Tibial artery (tissue), 4 donors: Measurements from ENCODE around the gene LY6G6F.

Experiments used
- DNase-seq, 2 donors: peaks; one replicate each; pipeline ENCODE4 v3.0.0-alpha.2; 2019
- H3K27ac ChIP-seq, 2 donors: fragments of 200-600 bp; sonication (generic) in 1 of 2; 1 replicate in 1 of 2; 2 replicates in 1 of 2; pipeline ENCODE4 v1.5.1; 2018 to 2019; ENCODE audit warnings: mild to moderate bottlenecking in 1 of 2
- H3K27me3 ChIP-seq, 2 donors: fragments of 200-600 bp; sonication (generic) in 1 of 2; one replicate each; pipeline versions ENCODE4 v1.5.1 to v1.6.0; 2016 to 2019
- H3K36me3 ChIP-seq, 3 donors: fragments of 200-600 bp; sonication (generic) in 2 of 3; one replicate each; pipeline ENCODE4 v1.5.1; 2016 to 2019; ENCODE audit warnings: mild to moderate bottlenecking in 2 of 3
- H3K4me1 ChIP-seq, 4 donors: fragments of 200-600 bp; sonication (generic) in 2 of 4; 1 replicate in 3 of 4; 2 replicates in 1 of 4; pipeline ENCODE4 v1.5.1; 2016 to 2019
- H3K4me3 ChIP-seq, 2 donors: fragments of 200-600 bp; sonication (generic) in 1 of 2; 1 replicate in 1 of 2; 2 replicates in 1 of 2; pipeline ENCODE4 v1.5.1; 2018 to 2019; ENCODE audit warnings: mild to moderate bottlenecking in 2 of 2
- H3K9me3 ChIP-seq, 3 donors: fragments of 200-600 bp; sonication (generic) in 1 of 3; one replicate each; pipeline ENCODE4 v1.5.1; 2016 to 2019
- intact Hi-C: fragments of 100-400 bp; cut with DNase I; formaldehyde crosslinking; loops from one replicate; pipeline ENCODE4 v1.15.0; 2023; ENCODE audit warnings: low total_unique reads
- TF ChIP-seq, protein P1 (sequence below), 2 experiments: fragments of 200-600 bp in 1 of 2; fragments of 450-650 bp in 1 of 2; IDR thresholded peaks; one replicate each; pipeline ENCODE4 v1.5.1; 2017 to 2019; ENCODE audit warnings: antibody characterized with exemption in 2 of 2, mild to moderate bottlenecking in 1 of 2, moderate library complexity in 1 of 2

LY6G6F gene

DNA sequence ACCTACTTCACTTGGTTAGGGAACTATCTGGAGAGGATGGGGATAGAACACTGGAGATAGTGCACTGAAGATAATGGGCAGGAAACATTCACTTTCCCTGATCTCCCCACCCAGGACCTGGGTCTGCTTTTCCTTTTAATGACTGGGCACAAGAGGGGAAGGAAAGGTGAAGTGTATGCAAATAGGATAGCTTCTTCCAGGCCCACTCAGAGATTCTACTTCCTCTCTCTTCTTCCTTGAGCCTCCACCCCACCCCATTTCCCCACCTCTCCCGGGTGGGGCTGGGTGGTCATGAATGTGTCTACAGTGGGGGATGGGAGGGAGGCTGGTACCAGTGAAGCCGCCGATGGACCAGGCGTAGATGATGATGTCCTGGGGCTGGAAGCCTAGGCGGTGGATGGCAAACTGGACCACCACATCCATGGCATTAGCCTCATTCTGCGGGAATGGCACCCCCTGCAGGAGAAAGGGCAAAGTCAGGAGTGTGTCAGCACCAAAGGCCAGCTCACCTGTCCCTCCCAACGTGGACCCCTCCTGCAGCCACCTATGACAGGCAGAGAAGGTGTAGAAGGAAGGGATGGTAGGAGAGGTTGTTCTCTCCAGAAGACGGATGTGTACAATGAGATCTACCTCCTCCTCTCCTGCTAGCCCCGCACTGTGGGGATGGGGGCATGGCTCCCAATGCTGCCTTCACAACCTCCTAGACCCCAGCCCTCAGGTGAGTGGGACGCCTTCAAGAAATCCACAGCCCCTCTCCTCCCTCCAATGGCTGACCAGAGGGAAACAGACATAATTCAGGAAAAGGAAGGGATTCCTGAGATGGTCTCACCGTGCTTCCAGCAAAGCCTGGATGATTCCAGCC is 17.2 kb upstream of the LY6G6F start:
- Histone ChIP-seq H3K27ac (no peak overlapping the region), H3K36me3 (peaks cover 53 to 97% (median 79%) of the 10 kb centered on the region in 3 donors)

DNA sequence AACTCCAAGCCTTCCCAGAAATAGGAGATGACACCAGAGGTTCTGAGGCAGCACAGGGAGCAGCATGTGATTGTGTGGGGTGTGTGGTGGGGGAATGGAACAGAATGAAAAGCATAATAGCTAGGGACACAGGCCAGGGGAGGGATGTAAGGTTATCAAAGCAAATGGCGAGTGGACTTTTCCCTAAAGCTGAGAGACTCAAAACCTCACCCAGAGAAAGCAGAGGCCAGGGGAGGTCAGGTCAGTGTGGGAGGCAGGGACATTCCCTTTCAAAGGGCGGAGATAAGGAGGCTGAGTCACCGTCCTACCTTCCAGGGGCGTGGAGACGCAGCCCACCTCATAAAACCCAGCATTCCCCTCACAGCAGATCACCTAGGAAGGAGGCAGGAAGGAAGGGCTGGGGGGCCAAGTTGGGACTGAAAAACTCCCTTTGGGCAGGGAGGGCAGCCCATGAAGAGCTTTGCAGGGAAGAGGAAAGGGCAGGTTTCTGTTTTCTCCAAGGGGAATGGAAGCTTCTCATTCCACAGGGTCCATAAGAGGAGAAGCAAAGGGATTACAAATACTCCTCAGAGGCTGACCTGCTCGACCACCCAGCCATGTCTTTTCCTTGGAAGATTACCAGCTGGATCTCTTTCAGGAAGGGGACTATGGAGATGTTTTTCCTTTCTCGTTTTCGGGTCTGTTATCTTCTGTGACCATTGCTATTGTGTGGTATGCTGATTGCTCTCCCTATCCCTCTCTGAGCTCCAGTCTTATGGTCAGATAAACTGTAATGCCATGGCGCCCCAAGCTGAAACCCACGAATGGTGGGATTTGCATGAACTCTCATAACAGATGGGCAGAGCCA is 16.2 kb upstream of the LY6G6F start:
- H3K36me3 ChIP-seq = peaks cover 62 to 100% (median 89%) of the 10 kb centered on the region in 3 donors
- H3K4me1 ChIP-seq = no peaks in the 10 kb centered on the region
- no peaks in the 10 kb centered on the region for H3K27me3 ChIP-seq
- H3K27ac ChIP-seq = no peak overlapping the region
- H3K4me3 ChIP-seq = no peak overlapping the region
- DNase-seq = no peak
- H3K9me3 ChIP-seq = no peaks in the 10 kb centered on the region
- TF ChIP-seq, protein P1, sequence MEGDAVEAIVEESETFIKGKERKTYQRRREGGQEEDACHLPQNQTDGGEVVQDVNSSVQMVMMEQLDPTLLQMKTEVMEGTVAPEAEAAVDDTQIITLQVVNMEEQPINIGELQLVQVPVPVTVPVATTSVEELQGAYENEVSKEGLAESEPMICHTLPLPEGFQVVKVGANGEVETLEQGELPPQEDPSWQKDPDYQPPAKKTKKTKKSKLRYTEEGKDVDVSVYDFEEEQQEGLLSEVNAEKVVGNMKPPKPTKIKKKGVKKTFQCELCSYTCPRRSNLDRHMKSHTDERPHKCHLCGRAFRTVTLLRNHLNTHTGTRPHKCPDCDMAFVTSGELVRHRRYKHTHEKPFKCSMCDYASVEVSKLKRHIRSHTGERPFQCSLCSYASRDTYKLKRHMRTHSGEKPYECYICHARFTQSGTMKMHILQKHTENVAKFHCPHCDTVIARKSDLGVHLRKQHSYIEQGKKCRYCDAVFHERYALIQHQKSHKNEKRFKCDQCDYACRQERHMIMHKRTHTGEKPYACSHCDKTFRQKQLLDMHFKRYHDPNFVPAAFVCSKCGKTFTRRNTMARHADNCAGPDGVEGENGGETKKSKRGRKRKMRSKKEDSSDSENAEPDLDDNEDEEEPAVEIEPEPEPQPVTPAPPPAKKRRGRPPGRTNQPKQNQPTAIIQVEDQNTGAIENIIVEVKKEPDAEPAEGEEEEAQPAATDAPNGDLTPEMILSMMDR (IDR thresholded peaks at IDR 0.05) = no peak
- intact Hi-C loops = no loop called here

More for the DNA sequence above, 17.2 kb upstream of the LY6G6F start:
- H3K9me3 ChIP-seq = no peaks in the 10 kb centered on the region
- no peak overlapping the region for H3K4me3 ChIP-seq
- no peak for DNase-seq
- TF ChIP-seq, protein P1 (IDR thresholded peaks at IDR 0.05) = no peak
- no peaks in the 10 kb centered on the region for H3K27me3 ChIP-seq
- H3K4me1 ChIP-seq = no peaks in the 10 kb centered on the region
- intact Hi-C loops = no loop called here

DNA sequence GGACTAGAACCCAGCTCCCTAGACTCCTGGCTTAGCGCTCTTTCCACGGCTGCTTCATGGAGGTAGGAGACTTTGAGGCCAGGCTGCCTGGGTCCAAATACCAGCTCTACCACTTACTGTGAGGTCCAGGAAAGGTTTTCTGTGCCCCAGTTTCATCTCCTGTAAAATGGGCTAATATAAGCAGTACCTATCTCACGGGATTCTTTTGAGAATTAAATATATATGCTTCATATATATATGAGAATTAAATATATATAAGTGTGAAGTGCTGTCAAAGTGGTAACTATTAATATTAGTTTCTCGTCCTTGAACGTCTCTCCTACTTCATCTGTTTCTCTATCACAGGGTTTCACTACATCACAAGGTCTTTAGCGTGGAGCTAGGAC is 15.6 kb upstream of the LY6G6F start:
- Histone ChIP-seq H3K27me3 (no peaks in the 10 kb centered on the region), H3K4me3 (no peak overlapping the region), H3K9me3 (no peaks in the 10 kb centered on the region), H3K36me3 (peaks cover 68 to 100% (median 92%) of the 10 kb centered on the region in 3 donors), H3K27ac (no peak overlapping the region), H3K4me1 (no peaks in the 10 kb centered on the region)
- no peak for DNase-seq
- TF ChIP-seq, protein P1 (IDR thresholded peaks at IDR 0.05) = no peak
- intact Hi-C loops = no loop called here

DNA sequence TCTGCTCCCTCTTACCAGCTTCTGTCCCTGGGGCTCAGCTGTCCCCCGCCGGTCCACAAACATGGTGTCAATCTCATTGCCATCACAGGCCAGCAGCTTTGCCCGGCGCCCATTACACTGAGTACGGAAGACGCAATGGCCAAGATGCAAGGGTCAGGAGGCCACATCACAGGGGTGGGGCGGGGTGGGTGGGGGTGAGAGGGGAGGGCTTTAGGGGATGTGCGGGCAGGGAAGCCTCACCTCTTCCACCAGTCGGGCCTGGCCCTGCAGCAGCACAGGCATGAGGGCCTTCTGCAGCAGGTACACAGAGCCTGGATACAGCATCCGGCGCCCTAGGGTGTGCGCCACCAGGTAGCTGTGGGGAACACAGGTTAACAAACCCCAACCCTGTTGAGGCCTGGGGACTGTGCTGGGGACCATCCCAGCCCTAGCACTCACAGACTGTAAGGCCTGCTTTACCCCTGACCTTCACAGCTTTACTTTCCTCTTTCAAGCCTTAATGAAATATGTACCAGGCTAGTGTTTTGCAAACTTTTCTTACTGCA is 15.0 kb upstream of the LY6G6F start:
- TF ChIP-seq, protein P1 (IDR thresholded peaks at IDR 0.05) = no peak
- no peak for DNase-seq
- intact Hi-C loops = no loop called here

DNA sequence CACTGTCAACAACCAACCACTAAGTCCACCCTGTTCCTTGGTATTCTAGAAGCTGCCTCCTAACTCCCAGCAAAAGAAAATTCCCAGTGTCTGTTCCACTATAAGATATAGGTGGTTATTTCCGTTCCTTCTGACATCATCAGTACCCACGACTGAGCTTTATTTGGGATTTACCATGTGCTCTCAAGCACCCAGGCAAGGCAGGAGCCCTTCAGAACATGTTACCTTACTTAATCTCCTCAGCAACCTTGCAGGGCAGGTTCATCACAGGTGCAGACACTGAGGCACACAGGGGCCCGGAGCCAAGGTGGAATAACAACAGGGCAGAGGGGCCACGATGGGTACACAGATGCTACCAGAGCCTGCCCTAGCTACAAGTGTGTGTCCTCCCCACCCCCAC is 14.3 kb upstream of the LY6G6F start:
- peaks cover 69 to 100% (median 95%) of the 10 kb centered on the region in 3 donors for H3K36me3 ChIP-seq
- no peak overlapping the region for H3K4me3 ChIP-seq
- H3K9me3 ChIP-seq = no peaks in the 10 kb centered on the region
- no peaks in the 10 kb centered on the region for H3K27me3 ChIP-seq
- no peak for DNase-seq
- no peak overlapping the region for H3K27ac ChIP-seq
- TF ChIP-seq, protein P1 (IDR thresholded peaks at IDR 0.05) = no peak
- no peaks in the 10 kb centered on the region for H3K4me1 ChIP-seq
- intact Hi-C loops = no loop called here

More for the DNA sequence above, 15.0 kb upstream of the LY6G6F start:
- H3K9me3 ChIP-seq = no peaks in the 10 kb centered on the region
- H3K27me3 ChIP-seq = no peaks in the 10 kb centered on the region
- peaks cover 71 to 100% (median 98%) of the 10 kb centered on the region in 3 donors for H3K36me3 ChIP-seq
- no peak overlapping the region for H3K27ac ChIP-seq
- no peaks in the 10 kb centered on the region for H3K4me1 ChIP-seq
- H3K4me3 ChIP-seq = no peak overlapping the region
